Duodenal mucosa (tissue), 2 donors: Measurements from ENCODE around the gene PARP15.
"Not testable (repeated sequence)": the region's sequence is repeated elsewhere in the genome, so short reads cannot be mapped to it uniquely, and the experiment has no call there.

ENCODE experiments used
- H3K27ac ChIP-seq: one replicate; pipeline ENCODE4 v1.7.0; 2013; ENCODE audit warnings: low read depth, low read length
- H3K27me3 ChIP-seq, 2 donors: one replicate each; pipeline ENCODE4 v1.7.0; 2013; ENCODE audit warnings: low read length in 2 of 2, control low read depth in 1 of 2; ENCODE audit not compliant: insufficient read depth in 2 of 2, control insufficient read depth in 1 of 2
- H3K36me3 ChIP-seq, 2 donors: one replicate each; pipeline ENCODE4 v1.7.0; 2013; ENCODE audit warnings: low read length in 2 of 2, control low read depth in 1 of 2; ENCODE audit not compliant: insufficient read depth in 2 of 2, control insufficient read depth in 1 of 2
- H3K4me1 ChIP-seq, 2 donors: one replicate each; pipeline ENCODE4 v1.7.0; 2013; ENCODE audit warnings: low read length in 2 of 2, control low read depth in 1 of 2; ENCODE audit not compliant: insufficient read depth in 2 of 2, control insufficient read depth in 1 of 2
- H3K4me3 ChIP-seq, 2 donors: one replicate each; pipeline ENCODE4 v1.7.0; 2013; ENCODE audit warnings: low read length in 2 of 2, low read depth in 1 of 2
- H3K9ac ChIP-seq, 2 donors: one replicate each; pipeline ENCODE4 v1.7.0; 2013; ENCODE audit warnings: low read length in 2 of 2, low read depth in 1 of 2
- H3K9me3 ChIP-seq, 2 donors: one replicate each; pipeline ENCODE4 v1.7.0; 2013; ENCODE audit warnings: low read length in 2 of 2, control low read depth in 1 of 2; ENCODE audit not compliant: control insufficient read depth in 1 of 2

PARP15 gene

GRCh38 chr3:122678506-122678905 is 101.1 kb downstream of the PARP15 start:
- H3K9ac ChIP-seq, result peak overlapping the region; percentile 86 to 91
- H3K9me3 ChIP-seq, result no peaks in the 10 kb centered on the region
- H3K4me1 ChIP-seq, result peaks cover 28 to 29% of the 10 kb centered on the region in 2 donors
- H3K36me3 ChIP-seq, result no peaks in the 10 kb centered on the region
- no peak overlapping the region for H3K27ac ChIP-seq
- no peaks in the 10 kb centered on the region for H3K27me3 ChIP-seq
- H3K4me3 ChIP-seq, result peak overlapping the region in 1 of 2 donors; percentile 96

- no peaks in the 10 kb centered on the region for H3K27me3 ChIP-seq
- H3K4me1 ChIP-seq, result peaks cover 28 to 33% of the 10 kb centered on the region in 2 donors
- peak overlapping the region; percentile 89 for H3K27ac ChIP-seq
- no peaks in the 10 kb centered on the region for H3K9me3 ChIP-seq
- H3K36me3 ChIP-seq, result no peaks in the 10 kb centered on the region
- peak overlapping the region; percentile 86 to 91 for H3K9ac ChIP-seq
- H3K4me3 ChIP-seq, result peak overlapping the region; percentile 85 to 96
Observed at GRCh38 chr3:122679085-122679881, 101.8 kb downstream of the PARP15 start.

DNA sequence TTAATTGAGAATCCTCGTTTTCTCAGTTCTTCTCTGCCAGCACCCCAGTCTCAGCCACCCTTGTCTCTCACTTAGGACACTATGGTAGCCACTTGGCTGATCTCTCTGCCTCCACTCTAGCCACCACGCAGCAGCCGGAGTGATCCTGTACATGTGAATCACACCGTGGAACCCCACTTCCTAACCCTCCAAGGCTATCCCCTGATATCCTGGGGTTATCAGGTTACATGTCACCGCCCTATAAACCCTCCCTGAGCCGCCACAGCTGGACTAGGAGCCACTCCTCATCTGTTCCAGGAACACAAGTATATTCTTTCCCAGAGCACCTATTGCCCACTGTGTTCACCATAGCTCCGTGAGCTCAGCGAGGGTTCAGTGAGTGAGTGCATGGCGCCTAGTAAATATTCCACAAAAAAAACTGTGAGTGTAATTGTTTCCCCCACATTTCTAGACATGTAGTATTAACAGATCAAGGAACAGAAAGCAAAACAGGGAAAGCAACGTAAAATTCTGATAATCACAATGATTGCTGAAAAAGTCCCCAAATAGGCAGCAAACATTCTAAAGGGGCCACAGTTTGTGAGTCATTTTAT is 102.5 kb downstream of the PARP15 start:
- Histone ChIP-seq H3K4me1 (peaks cover 28 to 33% of the 10 kb centered on the region in 2 donors), H3K36me3 (no peaks in the 10 kb centered on the region), H3K27ac (peak overlapping the region; percentile 89), H3K27me3 (no peaks in the 10 kb centered on the region), H3K9ac (peak overlapping the region; percentile 86 to 91), H3K9me3 (no peaks in the 10 kb centered on the region), H3K4me3 (peak overlapping the region; percentile 85 to 96)

DNA sequence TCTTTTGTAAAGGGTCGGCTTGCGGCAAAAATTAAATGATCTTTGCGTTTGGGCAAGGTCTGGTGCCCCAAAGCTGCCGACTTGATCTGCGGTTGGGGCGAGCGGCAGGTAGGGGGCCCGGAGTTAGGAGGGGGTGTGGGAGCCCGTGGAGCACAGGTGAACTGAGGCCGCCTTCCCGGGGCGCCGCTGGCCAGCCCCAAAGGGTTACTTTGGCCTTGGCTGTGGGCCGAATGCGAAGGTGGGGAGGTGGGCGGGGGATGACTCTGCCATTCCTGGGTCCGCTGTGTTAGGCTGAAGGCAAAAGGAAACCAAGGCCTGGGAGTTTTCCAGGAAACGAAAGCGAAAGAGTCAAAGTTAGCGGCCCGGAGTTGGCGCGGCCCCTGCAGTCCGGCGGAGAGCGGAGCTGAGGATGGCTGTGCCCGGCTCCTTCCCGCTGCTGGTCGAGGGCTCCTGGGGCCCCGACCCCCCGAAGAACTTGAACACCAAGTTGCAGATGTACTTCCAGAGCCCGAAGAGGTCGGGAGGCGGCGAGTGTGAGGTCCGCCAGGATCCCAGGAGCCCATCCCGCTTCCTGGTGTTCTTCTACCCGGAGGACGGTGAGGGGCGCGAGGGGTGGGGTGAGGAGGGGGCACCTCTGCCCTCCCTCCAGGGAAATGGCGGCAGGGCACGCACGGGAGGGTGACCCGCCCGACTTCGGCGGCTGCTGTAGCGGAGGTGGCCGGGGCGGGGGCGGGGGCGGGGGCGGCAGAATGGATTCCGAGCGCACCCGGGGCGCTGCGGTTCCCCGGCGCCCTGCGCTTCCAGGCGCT is 103.2 kb downstream of the PARP15 start, which contains the start of gene PARP14:
Gene PARP14, plus strand, starts transcription at position 365 of the 809 bp plus-strand sequence. Its CDS starts 45 bp downstream, at position 410.
- H3K4me3 ChIP-seq, result peak within 1 kb of the TSS; percentile 85 to 96
- no peaks in the 10 kb centered on the region for H3K27me3 ChIP-seq
- peaks cover 28 to 33% of the 10 kb centered on the region in 2 donors for H3K4me1 ChIP-seq
- H3K9ac ChIP-seq, result peak within 1 kb of the TSS; percentile 86 to 91
- no peaks in the 10 kb centered on the region for H3K9me3 ChIP-seq
- peak within 1 kb of the TSS; percentile 89 for H3K27ac ChIP-seq
- peaks cover 0 to 6% of the 10 kb centered on the region in 2 donors for H3K36me3 ChIP-seq

DNA sequence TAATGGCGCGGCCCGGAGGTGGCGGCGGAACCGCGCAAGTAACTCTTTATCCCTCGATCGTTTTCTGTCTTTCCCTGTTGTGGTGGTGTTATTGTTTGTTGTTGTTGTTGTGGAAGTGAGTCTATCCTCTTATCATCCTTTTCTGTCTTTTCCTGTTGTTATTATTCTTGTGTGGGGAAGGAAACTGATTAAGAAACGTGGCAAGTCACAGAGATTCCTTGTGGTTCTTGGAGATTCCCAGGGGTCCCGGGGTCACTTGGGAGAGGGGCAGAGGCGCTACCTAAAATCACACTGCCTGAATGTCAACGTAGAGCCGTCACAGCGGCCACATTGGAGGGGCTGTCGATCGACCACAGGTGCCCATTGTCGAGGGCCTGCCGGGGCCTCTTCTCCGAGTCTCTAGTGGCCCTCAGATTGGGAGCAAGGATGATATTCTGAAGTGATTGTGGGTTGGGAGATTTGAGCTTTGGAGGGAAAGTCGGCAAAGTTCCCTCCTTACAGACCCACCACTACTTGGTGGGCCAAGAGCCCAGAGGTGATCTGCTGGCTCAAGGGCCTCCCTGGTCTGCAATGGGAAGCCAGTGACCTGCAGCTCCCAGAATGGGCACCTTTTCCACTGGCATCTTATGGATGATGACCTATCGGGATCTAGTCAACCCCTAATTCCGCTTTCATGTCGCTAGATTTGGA is 104.0 kb downstream of the PARP15 start:
- Histone ChIP-seq H3K27ac (peak overlapping the region; percentile 89), H3K4me1 (peaks cover 28 to 33% of the 10 kb centered on the region in 2 donors), H3K9me3 (no peaks in the 10 kb centered on the region), H3K36me3 (peaks cover 0 to 13% of the 10 kb centered on the region in 2 donors), H3K27me3 (no peaks in the 10 kb centered on the region), H3K4me3 (peak overlapping the region; percentile 85 to 96), H3K9ac (peak overlapping the region; percentile 82 to 86)

DNA sequence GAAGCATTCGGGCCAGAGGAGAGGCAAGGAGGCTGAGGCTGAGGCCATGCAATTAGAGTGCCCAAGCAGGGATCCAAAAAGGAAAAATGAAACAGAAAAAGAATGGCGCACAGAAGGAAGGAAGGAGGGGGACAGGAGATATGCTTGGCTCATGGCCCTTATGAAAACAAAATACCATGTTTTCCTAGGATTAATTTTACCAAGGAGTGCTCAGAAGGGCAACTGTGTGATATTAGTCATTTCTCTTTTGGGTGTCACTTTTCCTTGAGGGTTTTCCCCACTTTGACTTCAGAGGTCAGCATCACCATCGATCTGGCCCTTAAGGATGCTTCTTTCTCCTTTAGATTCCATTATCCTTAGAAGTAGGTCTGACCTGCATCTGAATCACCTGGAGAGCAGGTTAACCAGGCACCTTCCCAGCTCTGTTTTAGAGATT is 104.5 kb downstream of the PARP15 start:
- Histone ChIP-seq H3K36me3 (peaks cover 5 to 13% of the 10 kb centered on the region in 2 donors), H3K9me3 (no peaks in the 10 kb centered on the region), H3K4me3 (peak overlapping the region; percentile 85 to 96), H3K4me1 (peaks cover 28 to 33% of the 10 kb centered on the region in 2 donors), H3K9ac (peak overlapping the region; percentile 82 to 86), H3K27ac (no peak overlapping the region), H3K27me3 (no peaks in the 10 kb centered on the region)

- H3K4me1 ChIP-seq, result peaks cover 28 to 33% of the 10 kb centered on the region in 2 donors
- not testable (repeated sequence) for H3K27me3 ChIP-seq, H3K4me3 ChIP-seq
Observed at GRCh38 chr3:122682778-122683411, 105.4 kb downstream of the PARP15 start.

DNA sequence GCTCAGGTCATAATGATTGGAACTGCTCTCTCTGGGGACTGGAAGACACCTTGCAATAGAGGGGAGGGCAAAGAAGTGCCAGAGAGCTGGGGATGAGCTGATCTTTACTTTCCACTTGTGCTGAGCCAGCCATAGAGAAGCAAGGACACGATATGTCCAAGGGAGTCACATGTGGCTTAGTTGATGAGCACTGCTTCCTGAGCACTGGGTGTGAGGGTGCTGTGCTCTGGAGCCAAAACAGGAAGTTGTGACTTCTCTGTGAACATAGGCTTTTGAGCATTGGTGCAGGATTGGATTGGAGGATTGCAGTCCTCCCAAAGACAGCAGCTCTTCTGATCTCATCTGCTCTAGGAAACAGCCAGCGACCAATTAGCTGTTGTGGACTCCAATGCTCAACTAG is 109.8 kb downstream of the PARP15 start:
- Histone ChIP-seq H3K4me3 (no peak overlapping the region), H3K4me1 (peaks cover 4 to 9% of the 10 kb centered on the region in 2 donors), H3K27me3 (no peaks in the 10 kb centered on the region), H3K36me3 (peaks cover 17 to 20% of the 10 kb centered on the region in 2 donors), H3K9me3 (no peaks in the 10 kb centered on the region), H3K9ac (no peak overlapping the region), H3K27ac (no peak overlapping the region)

More at GRCh38 chr3:122682778-122683411, 105.4 kb downstream of the PARP15 start:
- not testable (repeated sequence) for H3K27ac ChIP-seq, H3K9ac ChIP-seq, H3K9me3 ChIP-seq
- H3K36me3 ChIP-seq, result peaks cover 11 to 13% of the 10 kb centered on the region in 2 donors
